Subcutaneous adipose tissue (tissue), 4 donors: ENCODE results near the gene C1orf167. TPM values are rescaled to one million over a fixed set of nuclear protein-coding genes. Genes with fewer than 3 reads are reported as not detected.

Source experiments
- total RNA-seq, 4 donors: library from RNA; depleted of rRNA; stranded (reverse); fragments of >200 nt; gene quantifications; one replicate each; pipeline ENCODE4 v1.1.0, GENCODE V29; 2016
- TF ChIP-seq, protein P1 (sequence below): fragments of 450-650 bp; IDR thresholded peaks from one replicate; pipeline ENCODE4 v1.5.1; 2016; ENCODE audit warnings: low read depth, mild to moderate bottlenecking, control low read depth, antibody characterized with exemption, moderate library complexity

C1orf167 gene
- total RNA-seq, 4 donors from 2014 or later: 0.17 to 3.9 TPM; not detected in 2

DNA sequence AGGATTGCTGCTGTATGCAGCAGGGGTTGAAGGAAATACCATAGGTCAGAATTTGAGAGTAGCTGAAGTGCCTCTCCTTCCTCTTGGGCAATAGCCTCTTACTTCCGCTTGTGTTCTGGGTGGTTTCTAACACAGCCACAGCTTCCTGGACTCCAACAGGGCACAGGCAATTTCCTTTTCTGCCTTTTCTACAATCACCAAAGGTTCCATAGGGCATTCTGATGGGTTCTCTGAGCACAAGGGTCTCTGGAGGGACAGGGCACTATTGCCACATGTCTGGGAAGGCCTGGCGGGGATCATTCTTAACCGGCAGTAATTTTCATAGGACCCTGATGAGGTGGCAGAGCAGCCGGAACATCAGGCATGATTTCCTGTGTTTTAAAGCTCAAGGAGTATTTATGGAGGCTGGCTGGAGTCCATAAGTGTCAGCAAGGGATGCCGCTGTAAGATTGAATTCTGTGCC lies 31.5 kb upstream of the C1orf167 start:
- TF ChIP-seq, protein P1, sequence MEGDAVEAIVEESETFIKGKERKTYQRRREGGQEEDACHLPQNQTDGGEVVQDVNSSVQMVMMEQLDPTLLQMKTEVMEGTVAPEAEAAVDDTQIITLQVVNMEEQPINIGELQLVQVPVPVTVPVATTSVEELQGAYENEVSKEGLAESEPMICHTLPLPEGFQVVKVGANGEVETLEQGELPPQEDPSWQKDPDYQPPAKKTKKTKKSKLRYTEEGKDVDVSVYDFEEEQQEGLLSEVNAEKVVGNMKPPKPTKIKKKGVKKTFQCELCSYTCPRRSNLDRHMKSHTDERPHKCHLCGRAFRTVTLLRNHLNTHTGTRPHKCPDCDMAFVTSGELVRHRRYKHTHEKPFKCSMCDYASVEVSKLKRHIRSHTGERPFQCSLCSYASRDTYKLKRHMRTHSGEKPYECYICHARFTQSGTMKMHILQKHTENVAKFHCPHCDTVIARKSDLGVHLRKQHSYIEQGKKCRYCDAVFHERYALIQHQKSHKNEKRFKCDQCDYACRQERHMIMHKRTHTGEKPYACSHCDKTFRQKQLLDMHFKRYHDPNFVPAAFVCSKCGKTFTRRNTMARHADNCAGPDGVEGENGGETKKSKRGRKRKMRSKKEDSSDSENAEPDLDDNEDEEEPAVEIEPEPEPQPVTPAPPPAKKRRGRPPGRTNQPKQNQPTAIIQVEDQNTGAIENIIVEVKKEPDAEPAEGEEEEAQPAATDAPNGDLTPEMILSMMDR: no peak

- TF ChIP-seq, protein P1: no peak
These were observed 30.2 kb upstream of the C1orf167 start for GRCh38 chr1:11731691-11732283.

DNA sequence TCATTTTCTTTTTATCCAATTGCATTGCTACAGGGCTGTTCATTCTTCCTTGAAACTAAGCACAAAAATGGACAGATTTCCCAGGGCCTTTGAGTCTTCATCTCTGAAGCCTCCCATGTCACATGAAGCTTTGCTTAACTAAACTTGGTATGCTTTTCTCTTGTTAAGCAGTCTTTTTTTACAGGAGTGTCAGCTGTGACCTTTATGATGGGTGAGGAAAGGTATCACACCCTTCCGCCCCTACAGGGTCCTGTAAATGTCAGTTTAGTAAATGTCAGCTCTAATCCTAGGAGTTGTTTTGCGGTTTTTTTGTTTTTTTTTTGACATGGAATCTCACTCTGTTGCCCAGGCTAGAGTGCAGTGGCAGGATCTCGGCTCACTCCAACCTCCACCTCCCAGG lies 28.7 kb upstream of the C1orf167 start:
- TF ChIP-seq, protein P1: no peak

DNA sequence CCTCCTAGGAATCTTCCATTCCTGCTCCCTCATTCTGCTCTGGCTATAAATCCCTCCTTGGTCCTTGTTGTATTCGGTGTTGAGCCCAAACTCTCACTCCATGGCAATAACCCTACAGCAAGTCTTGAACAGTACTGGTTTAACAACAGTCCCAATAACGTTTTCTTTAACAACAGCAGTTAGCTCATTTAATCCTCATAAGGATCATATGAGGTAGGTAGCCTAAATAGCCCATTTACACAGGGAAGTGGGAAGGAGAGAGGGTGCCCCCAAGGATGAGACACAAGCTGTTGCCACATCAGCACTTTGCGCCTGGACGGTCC lies 26.5 kb upstream of the C1orf167 start:
- TF ChIP-seq, protein P1: no peak

- TF ChIP-seq, protein P1: no peak
These were observed 25.9 kb upstream of the C1orf167 start, which contains the start of gene AGTRAP for GRCh38 chr1:11735854-11736745. Gene AGTRAP (plus strand): TSS chr1:11736136. CDS start chr1:11736209, 73 bp downstream.

GRCh38 chr1:11736746-11737639 lies 25.0 kb upstream of the C1orf167 start:
- TF ChIP-seq, protein P1: no peak
